Keratinocyte (primary cell): ENCODE results near the gene SLC25A12. TPM values are rescaled to one million over a fixed set of nuclear protein-coding genes. Genes with fewer than 3 reads are reported as not detected.
"Not testable (repeated sequence)": the region's sequence is repeated elsewhere in the genome, so short reads cannot be mapped to it uniquely, and the experiment has no call there.

ENCODE experiments used
- DNase-seq: peaks from one replicate; pipeline ENCODE4 v3.0.0-alpha.2; 2011; ENCODE audit warnings: low read depth, missing footprints, low spot score
- FAIRE-seq: peaks from 2 replicates; lab custom pipeline; 2011; peaks lifted over from hg19 to GRCh38; lab: Jason Lieb, UNC
- H2AFZ ChIP-seq: 2 replicates; pipeline ENCODE4 v1.6.0; 2012; ENCODE audit warnings: low read length, control low read depth, inconsistent platforms; ENCODE audit not compliant: control insufficient read depth
- H3K27ac ChIP-seq: 2 replicates; pipeline ENCODE4 v1.5.1; 2011; ENCODE audit warnings: low read length; ENCODE audit not compliant: control insufficient read depth, insufficient read depth
- H3K27me3 ChIP-seq: 3 replicates; pipeline ENCODE4 v1.6.0; 2011; ENCODE audit warnings: low read length; ENCODE audit not compliant: control insufficient read depth, insufficient read depth; ENCODE audit errors: extremely low read depth
- H3K36me3 ChIP-seq, 2 experiments: 2 replicates in 1 of 2; 3 replicates in 1 of 2; pipeline ENCODE4 v1.5.1; 2011; ENCODE audit warnings: low read length in 2 of 2, mild to moderate bottlenecking in 1 of 2; ENCODE audit not compliant: control insufficient read depth in 2 of 2, insufficient read depth in 2 of 2; ENCODE audit errors: extremely low read depth in 1 of 2
- H3K4me1 ChIP-seq: 3 replicates; pipeline ENCODE4 v1.5.1; 2011; ENCODE audit warnings: low read length; ENCODE audit not compliant: control insufficient read depth, insufficient read depth; ENCODE audit errors: extremely low read depth
- H3K4me2 ChIP-seq: 3 replicates; pipeline ENCODE4 v1.6.0; 2011; ENCODE audit warnings: low read depth, low read length; ENCODE audit not compliant: control insufficient read depth, insufficient read depth; ENCODE audit errors: extremely low read depth
- H3K4me3 ChIP-seq, 3 experiments: fragments of 200-600 bp in 1 of 3; sonication (generic) in 1 of 3; 2 replicates in 2 of 3; 3 replicates in 1 of 3; pipeline ENCODE4 v1.5.1; 2011 to 2016; ENCODE audit warnings: low read length in 3 of 3, mild to moderate bottlenecking in 3 of 3, control low read depth in 2 of 3, inconsistent platforms in 1 of 3, low read depth in 1 of 3, mixed read lengths in 1 of 3, mixed run types in 1 of 3, moderate library complexity in 1 of 3; ENCODE audit not compliant: control insufficient read depth in 2 of 3, insufficient read depth in 2 of 3; ENCODE audit errors: extremely low read depth in 1 of 3
- H3K79me2 ChIP-seq: 2 replicates; pipeline ENCODE4 v1.6.0; 2012; ENCODE audit warnings: low read length; ENCODE audit not compliant: control insufficient read depth, insufficient read depth
- H3K9ac ChIP-seq: 3 replicates; pipeline ENCODE4 v1.6.0; 2011; ENCODE audit warnings: low read length; ENCODE audit not compliant: control insufficient read depth, insufficient read depth; ENCODE audit errors: extremely low read depth
- H3K9me1 ChIP-seq: 3 replicates; pipeline ENCODE4 v1.6.0; 2011; ENCODE audit warnings: low read length; ENCODE audit not compliant: control insufficient read depth, insufficient read depth; ENCODE audit errors: extremely low read depth
- H3K9me3 ChIP-seq: 2 replicates; pipeline ENCODE4 v1.5.1; 2012; ENCODE audit warnings: low read depth, low read length; ENCODE audit not compliant: control insufficient read depth
- H4K20me1 ChIP-seq: 3 replicates; pipeline ENCODE4 v1.6.0; 2011; ENCODE audit warnings: low read length; ENCODE audit not compliant: control insufficient read depth, insufficient read depth; ENCODE audit errors: extremely low read depth
- EZH2 ChIP-seq: IDR thresholded peaks from one replicate; pipeline ENCODE4 v1.6.1; 2012; ENCODE audit warnings: inconsistent platforms, mild to moderate bottlenecking, low read length, moderate library complexity
- dilution Hi-C: fragments of 300-500 bp; cut with MboI; formaldehyde crosslinking; loops from one replicate; pipeline ENCODE4 v1.7.0; 2020; ENCODE audit warnings: low sequenced_read_pairs; ENCODE audit not compliant: extremely low pct_ligation_motif_present
- polyA plus RNA-seq, 5 experiments: library from polyadenylated mRNA; depleted of rRNA in 3 of 5; stranded (reverse) in 3 of 5; stranded (forward) in 1 of 5; unstranded in 1 of 5; fragments of >200 nt; gene quantifications; 1 replicate in 1 of 5; 2 replicates in 3 of 5; 3 replicates in 1 of 5; pipeline versions ENCODE4 v1.2.1 to v1.2.3, GENCODE V29; 2011 to 2012; ENCODE audit warnings: missing spikeins in 2 of 5, low read depth in 1 of 5, low replicate concordance in 1 of 5
- TF ChIP-seq, protein P1 (sequence below), 3 experiments: IDR thresholded peaks in 1 of 3; conservative IDR thresholded peaks in 1 of 3; optimal IDR thresholded peaks in 1 of 3; 2 replicates in 2 of 3; 3 replicates in 1 of 3; pipeline versions ENCODE3 to v1.5.1; 2011; ENCODE audit warnings: low read length in 3 of 3, mild to moderate bottlenecking in 3 of 3, moderate library complexity in 2 of 3, control low read depth in 1 of 3, inconsistent platforms in 1 of 3; ENCODE audit not compliant: insufficient read depth in 2 of 3; ENCODE audit errors: extremely low read depth in 1 of 3

Gene SLC25A12
- polyA plus RNA-seq, 1 donor (not counting 4 experiments of a cell fraction or from before 2014, with no cell fraction given) = 27.7 TPM

DNA sequence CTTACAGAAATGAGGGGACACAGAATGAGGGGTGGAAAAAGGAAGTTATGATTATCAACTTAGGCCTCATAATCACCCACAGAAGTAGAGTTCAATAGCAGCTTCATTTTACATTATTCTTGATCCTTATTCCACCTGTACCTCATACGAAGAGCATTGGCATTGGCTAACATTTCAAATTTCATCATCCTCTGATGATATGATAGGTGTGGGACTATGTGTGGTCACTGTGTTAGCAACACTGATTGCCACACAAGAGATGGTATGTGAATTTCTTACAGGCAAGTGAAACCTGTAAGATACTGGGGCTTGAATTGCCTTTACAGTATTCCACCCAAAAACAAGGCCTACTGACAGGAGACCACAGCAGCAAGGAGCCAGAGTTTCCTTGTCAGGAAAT lies 14.2 kb upstream of the SLC25A12 start:
- no peak for DNase-seq
- no peak overlapping the region for H3K27ac ChIP-seq
- no peak for FAIRE-seq
- no peak overlapping the region for H3K9ac ChIP-seq
- TF ChIP-seq, protein P1, sequence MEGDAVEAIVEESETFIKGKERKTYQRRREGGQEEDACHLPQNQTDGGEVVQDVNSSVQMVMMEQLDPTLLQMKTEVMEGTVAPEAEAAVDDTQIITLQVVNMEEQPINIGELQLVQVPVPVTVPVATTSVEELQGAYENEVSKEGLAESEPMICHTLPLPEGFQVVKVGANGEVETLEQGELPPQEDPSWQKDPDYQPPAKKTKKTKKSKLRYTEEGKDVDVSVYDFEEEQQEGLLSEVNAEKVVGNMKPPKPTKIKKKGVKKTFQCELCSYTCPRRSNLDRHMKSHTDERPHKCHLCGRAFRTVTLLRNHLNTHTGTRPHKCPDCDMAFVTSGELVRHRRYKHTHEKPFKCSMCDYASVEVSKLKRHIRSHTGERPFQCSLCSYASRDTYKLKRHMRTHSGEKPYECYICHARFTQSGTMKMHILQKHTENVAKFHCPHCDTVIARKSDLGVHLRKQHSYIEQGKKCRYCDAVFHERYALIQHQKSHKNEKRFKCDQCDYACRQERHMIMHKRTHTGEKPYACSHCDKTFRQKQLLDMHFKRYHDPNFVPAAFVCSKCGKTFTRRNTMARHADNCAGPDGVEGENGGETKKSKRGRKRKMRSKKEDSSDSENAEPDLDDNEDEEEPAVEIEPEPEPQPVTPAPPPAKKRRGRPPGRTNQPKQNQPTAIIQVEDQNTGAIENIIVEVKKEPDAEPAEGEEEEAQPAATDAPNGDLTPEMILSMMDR (optimal IDR thresholded peaks at IDR 0.05 in 1 of 3, IDR thresholded peaks at IDR 0.05 in 1 of 3, conservative IDR thresholded peaks at IDR 0.05 in 1 of 3; ENCODE audit: extremely low read depth in 1 of 3, insufficient read depth in 2 of 3, low read length in 3 of 3) = no peak
- no peak for TF ChIP-seq EZH2
- H3K9me3 ChIP-seq = no peaks in the 10 kb centered on the region
- no peaks in the 10 kb centered on the region for H3K9me1 ChIP-seq
- dilution Hi-C loops = no loop called here
- H3K4me1 ChIP-seq = no peaks in the 10 kb centered on the region
- H4K20me1 ChIP-seq = no peaks in the 10 kb centered on the region
- H2AFZ ChIP-seq = no peak overlapping the region
- no peak overlapping the region for H3K4me3 ChIP-seq
- no peaks in the 10 kb centered on the region for H3K36me3 ChIP-seq
- no peaks in the 10 kb centered on the region for H3K79me2 ChIP-seq
- no peaks in the 10 kb centered on the region for H3K27me3 ChIP-seq
- no peak overlapping the region for H3K4me2 ChIP-seq

- FAIRE-seq (no peak), DNase-seq (no peak)
- no peak for TF ChIP-seq EZH2
- TF ChIP-seq, protein P1 (optimal IDR thresholded peaks at IDR 0.05 in 1 of 3, IDR thresholded peaks at IDR 0.05 in 1 of 3, conservative IDR thresholded peaks at IDR 0.05 in 1 of 3; ENCODE audit: extremely low read depth in 1 of 3, insufficient read depth in 2 of 3, low read length in 3 of 3) = no peak
- Histone ChIP-seq H2AFZ (no peak overlapping the region), H3K9ac (no peak overlapping the region), H3K27me3 (no peaks in the 10 kb centered on the region), H3K9me3 (no peaks in the 10 kb centered on the region), H3K9me1 (no peaks in the 10 kb centered on the region), H3K4me2 (no peak overlapping the region), H3K4me1 (no peaks in the 10 kb centered on the region), H4K20me1 (no peaks in the 10 kb centered on the region), H3K27ac (no peak overlapping the region), H3K36me3 (no peaks in the 10 kb centered on the region), H3K79me2 (no peaks in the 10 kb centered on the region), H3K4me3 (no peak overlapping the region)
- dilution Hi-C loops = no loop called here
Measured at GRCh38 chr2:171902840-171903420, 8.9 kb upstream of the SLC25A12 start.

DNA sequence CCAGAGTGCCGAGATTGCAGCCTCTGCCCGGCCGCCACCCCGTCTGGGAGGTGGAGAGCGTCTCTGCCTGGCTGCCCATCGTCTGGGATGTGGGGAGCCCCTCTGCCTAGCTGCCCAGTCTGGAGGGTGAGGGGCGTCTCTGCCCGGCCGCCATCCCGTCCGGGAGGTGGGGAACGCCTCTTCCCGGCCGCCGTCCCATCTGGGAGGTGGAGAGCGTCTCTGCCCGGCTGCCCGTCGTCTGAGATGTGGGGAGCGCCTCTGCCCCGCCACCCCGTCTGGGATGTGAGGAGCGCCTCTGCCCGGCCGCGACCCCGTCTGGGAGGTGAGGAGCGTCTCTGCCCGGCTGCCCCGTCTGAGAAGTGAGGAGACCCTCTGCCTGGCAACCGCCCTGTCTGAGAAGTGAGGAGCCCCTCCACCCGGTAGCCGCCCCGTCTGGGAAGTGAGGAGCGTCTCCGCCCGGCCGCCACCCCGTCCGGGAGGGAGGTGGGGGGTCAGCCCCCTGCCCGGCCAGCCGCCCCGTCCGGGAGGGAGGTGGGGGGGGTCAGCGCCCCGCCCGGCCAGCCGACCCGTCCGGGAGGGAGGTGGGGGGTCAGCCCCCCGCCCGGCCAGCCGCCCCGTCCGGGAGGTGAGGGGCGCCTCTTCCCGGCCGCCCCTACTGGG lies 5.7 kb upstream of the SLC25A12 start:
- H3K27ac ChIP-seq, H3K4me1 ChIP-seq, H3K4me3 ChIP-seq, H3K79me2 ChIP-seq, H3K27me3 ChIP-seq, H3K9ac ChIP-seq, H4K20me1 ChIP-seq, H3K9me1 ChIP-seq, DNase-seq, H3K9me3 ChIP-seq, H2AFZ ChIP-seq, H3K36me3 ChIP-seq, dilution Hi-C loops, FAIRE-seq, H3K4me2 ChIP-seq: not testable (repeated sequence)
